GM18520 (cell line): ENCODE data around the gene HEPHL1.
A peak's percentile ranks its signal among the peaks of the same experiment; 100 is the strongest.
"Not testable (repeated sequence)": the region's sequence is repeated elsewhere in the genome, so short reads cannot be mapped to it uniquely, and the experiment has no call there.

ENCODE experiments used
- ATAC-seq: cut with Tn5 transposase; IDR thresholded peaks from one replicate; pipeline ENCODE4 v1.9.1; 2021; ENCODE audit not compliant: unreplicated experiment

The HEPHL1 gene

GRCh38 chr11:94147433-94147845, 126.3 kb downstream of the HEPHL1 start:
- no peak for ATAC-seq

GRCh38 chr11:94148189-94148588, 127.0 kb downstream of the HEPHL1 start:
- no peak for ATAC-seq

- ATAC-seq, result no peak
Observed at GRCh38 chr11:94149431-94150017, 128.4 kb downstream of the HEPHL1 start.

GRCh38 chr11:94150056-94150455, 128.9 kb downstream of the HEPHL1 start:
- no peak for ATAC-seq

GRCh38 chr11:94150704-94151685, 129.8 kb downstream of the HEPHL1 start:
- no peak for ATAC-seq

- ATAC-seq, result peak; percentile 70
Observed at GRCh38 chr11:94151903-94152677, 130.9 kb downstream of the HEPHL1 start.

GRCh38 chr11:94152678-94153065, 131.5 kb downstream of the HEPHL1 start:
- ATAC-seq, result no peak

GRCh38 chr11:94153320-94153719, 132.2 kb downstream of the HEPHL1 start:
- no peak for ATAC-seq

GRCh38 chr11:94154095-94154856, 133.1 kb downstream of the HEPHL1 start:
- no peak for ATAC-seq

GRCh38 chr11:94157339-94157738, 136.2 kb downstream of the HEPHL1 start:
- ATAC-seq, result not testable (repeated sequence)
